Suprapubic skin (tissue), 4 donors: Measurements from ENCODE around the gene PARL.

Source experiments
- CTCF ChIP-seq, 2 donors: fragments of 200-600 bp in 1 of 2; fragments of 450-650 bp in 1 of 2; sonication (generic) in 1 of 2; IDR thresholded peaks; one replicate each; pipeline ENCODE4 v1.5.1; 2016 to 2019; ENCODE audit warnings: antibody characterized with exemption in 2 of 2, mild to moderate bottlenecking in 1 of 2, moderate library complexity in 1 of 2
- EP300 ChIP-seq: sonication (generic); formaldehyde crosslinking; IDR thresholded peaks from one replicate; pipeline ENCODE4 v1.6.1; 2017; ENCODE audit warnings: antibody characterized with exemption
- POLR2A ChIP-seq, 2 donors: fragments of 450-650 bp; IDR thresholded peaks; one replicate each; pipeline ENCODE4 v1.6.1; 2017; ENCODE audit warnings: antibody characterized with exemption in 2 of 2, mild to moderate bottlenecking in 2 of 2, moderate library complexity in 2 of 2
- POLR2AphosphoS5 ChIP-seq, 3 donors: sonication (generic); formaldehyde crosslinking; IDR thresholded peaks; one replicate each; pipeline ENCODE4 v1.6.1; 2017; ENCODE audit warnings: antibody characterized with exemption in 3 of 3

GRCh38 chr3:183878071-183878470 is 6.6 kb downstream of the PARL start:
- TF ChIP-seq POLR2AphosphoS5 (IDR thresholded peaks at IDR 0.05) (no peak), POLR2A (IDR thresholded peaks at IDR 0.05) (no peak), CTCF (IDR thresholded peaks at IDR 0.05) (no peak), EP300 (no peak)
